NCI-H1930 (cell line): ENCODE data around the gene ZNF284.

Source experiments
- DNase-seq, 2 experiments: peaks; one replicate each; lab custom pipeline; 2025; lab: John Stamatoyannopoulos, UW

Gene ZNF284

GRCh38 chr19:44071824-44072542, at the start of gene ZNF284:
TSS of gene ZNF284 (plus strand) at chr19:44072159. CDS start at chr19:44076390, 4,231 bp downstream.
- DNase-seq = peak; percentile 91

- no peak for DNase-seq
Measured at GRCh38 chr19:44024900-44025216, 47.1 kb upstream of the ZNF284 start.

GRCh38 chr19:44025217-44025936, 46.6 kb upstream of the ZNF284 start, which contains the start of gene ZNF222:
TSS of gene ZNF222 (plus strand) at chr19:44025379. CDS start at chr19:44025437, 58 bp downstream.
- peak; percentile 53 to 81 for DNase-seq

GRCh38 chr19:44026622-44027021, 45.3 kb upstream of the ZNF284 start:
- DNase-seq = no peak

- DNase-seq = no peak
Measured at GRCh38 chr19:44032001-44032610, 39.9 kb upstream of the ZNF284 start.

GRCh38 chr19:44042147-44042546, 29.8 kb upstream of the ZNF284 start:
- no peak for DNase-seq

- peak; percentile 73 to 74 for DNase-seq
Measured at GRCh38 chr19:44050740-44051649, 21.0 kb upstream of the ZNF284 start.

- DNase-seq = peak; percentile 98
Measured at GRCh38 chr19:44051650-44052402, 20.1 kb upstream of the ZNF284 start, which contains the start of gene ZNF223. TSS of gene ZNF223 (plus strand) at chr19:44052036. CDS start at chr19:44055177, 3,141 bp downstream.

- DNase-seq = no peak
Measured at GRCh38 chr19:44055870-44056269, 16.1 kb upstream of the ZNF284 start.

GRCh38 chr19:44059229-44059628, 12.7 kb upstream of the ZNF284 start:
- no peak for DNase-seq

GRCh38 chr19:44061038-44061437, 10.9 kb upstream of the ZNF284 start:
- no peak for DNase-seq

- DNase-seq = no peak
Measured at GRCh38 chr19:44066305-44066704, 5.7 kb upstream of the ZNF284 start.

GRCh38 chr19:44069415-44069814, 2.5 kb upstream of the ZNF284 start:
- DNase-seq = no peak

GRCh38 chr19:44072543-44073401, 813 bp downstream of the ZNF284 start:
- DNase-seq = no peak

GRCh38 chr19:44076325-44076724, 4.4 kb downstream of the ZNF284 start:
- no peak for DNase-seq

GRCh38 chr19:44092108-44092507, 20.1 kb downstream of the ZNF284 start:
- no peak for DNase-seq

- peak; percentile 91 to 95 for DNase-seq
Measured at GRCh38 chr19:44093931-44094765, 22.2 kb downstream of the ZNF284 start, which contains the start of gene ZNF224. TSS of gene ZNF224 (plus strand) at chr19:44094361. CDS start at chr19:44097874, 3,513 bp downstream.

GRCh38 chr19:44107751-44108150, 35.8 kb downstream of the ZNF284 start:
- DNase-seq = no peak

- no peak for DNase-seq
Measured at GRCh38 chr19:44109458-44109857, 37.5 kb downstream of the ZNF284 start.
